Activated CD8-positive, alpha-beta memory T cell treated with anti-CD3 and anti-CD28 coated beads, Interleukin-2, amount 50 U/mL, for 1 hour (primary cell): ENCODE results near the gene TMEM243.
"Not testable (repeated sequence)": the region's sequence is repeated elsewhere in the genome, so short reads cannot be mapped to it uniquely, and the experiment has no call there.

Source experiments
- DNase-seq: peaks from one replicate; pipeline ENCODE4 v3.0.0-alpha.2; 2020; ENCODE audit errors: extremely low read depth

The TMEM243 gene

GRCh38 chr7:87212498-87212897 is 7.0 kb downstream of the TMEM243 start:
- no peak for DNase-seq

GRCh38 chr7:87210506-87210905 is 9.0 kb downstream of the TMEM243 start:
- no peak for DNase-seq

- no peak for DNase-seq
Observed at GRCh38 chr7:87209295-87209924, 10.1 kb downstream of the TMEM243 start.

- no peak for DNase-seq
Observed at GRCh38 chr7:87206361-87206760, 13.2 kb downstream of the TMEM243 start.

GRCh38 chr7:87205701-87206100 is 13.8 kb downstream of the TMEM243 start:
- DNase-seq = not testable (repeated sequence)

GRCh38 chr7:87204933-87205332 is 14.6 kb downstream of the TMEM243 start:
- DNase-seq = no peak

GRCh38 chr7:87203929-87204328 is 15.6 kb downstream of the TMEM243 start:
- DNase-seq = not testable (repeated sequence)

- DNase-seq = no peak
Observed at GRCh38 chr7:87202705-87203104, 16.8 kb downstream of the TMEM243 start.

GRCh38 chr7:87202208-87202607 is 17.3 kb downstream of the TMEM243 start:
- no peak for DNase-seq

GRCh38 chr7:87199700-87200450 is 19.7 kb downstream of the TMEM243 start:
- no peak for DNase-seq

GRCh38 chr7:87199241-87199640 is 20.3 kb downstream of the TMEM243 start:
- no peak for DNase-seq

- DNase-seq = no peak
Observed at GRCh38 chr7:87193912-87194311, 25.6 kb downstream of the TMEM243 start.

GRCh38 chr7:87192784-87193487 is 26.6 kb downstream of the TMEM243 start:
- DNase-seq = no peak

- DNase-seq = no peak
Observed at GRCh38 chr7:87190783-87191182, 28.7 kb downstream of the TMEM243 start.

GRCh38 chr7:87188930-87189329 is 30.6 kb downstream of the TMEM243 start:
- DNase-seq = no peak

- no peak for DNase-seq
Observed at GRCh38 chr7:87187120-87187519, 32.4 kb downstream of the TMEM243 start.

GRCh38 chr7:87179180-87179579 is 40.4 kb downstream of the TMEM243 start:
- DNase-seq = no peak

- no peak for DNase-seq
Observed at GRCh38 chr7:87178320-87178719, 41.2 kb downstream of the TMEM243 start.

- no peak for DNase-seq
Observed at GRCh38 chr7:87173471-87173870, 46.1 kb downstream of the TMEM243 start.

- DNase-seq = no peak
Observed at GRCh38 chr7:87171282-87171934, 48.1 kb downstream of the TMEM243 start.

- DNase-seq = no peak
Observed at GRCh38 chr7:87170828-87171227, 48.7 kb downstream of the TMEM243 start.

GRCh38 chr7:87164433-87164832 is 55.1 kb downstream of the TMEM243 start:
- DNase-seq = no peak
